K562 (cell line): Measurements from ENCODE around the gene MTOR. TPM values are rescaled to one million over a fixed set of nuclear protein-coding genes. Genes with fewer than 3 reads are reported as not detected.

Experiments
- ATAC-seq: fragments of 200-7000 bp; cut with Tn5 transposase; 3 replicates; pipeline ENCODE4 v1.9.1; 2020; ENCODE audit warnings: moderate library complexity
- BruUV-seq: library from RNA; stranded (reverse); fragments of 400-500 nt; replicated peaks from 2 replicates; lab custom pipeline; 2021; lab: Mats Ljungman, UMichigan
- CTCF ChIA-PET: fragments of 300-600 bp; formaldehyde crosslinking; extraction: SDS; loops from one replicate; lab custom pipeline; 2021; ENCODE audit warnings: low intra/inter-chr PET ratio; lab: Yijun Ruan, JAX
- POLR2A ChIA-PET: fragments of 300-600, 350-650 bp; sonication (Branson Sonifier 250); formaldehyde crosslinking; extraction: SDS; loops from one replicate; lab custom pipeline; 2021; ENCODE audit warnings: antibody characterized with exemption, inconsistent platforms; lab: Yijun Ruan, JAX
- DNase-seq, 4 experiments: peaks; one replicate each; pipeline versions ENCODE4 v3.0.0 to v3.0.0-alpha.2; 2011 to 2018; ENCODE audit warnings: low spot score in 3 of 4, mixed read lengths in 3 of 4; ENCODE audit errors: extremely low read depth in 1 of 4
- FAIRE-seq: peaks from 2 replicates; lab custom pipeline; 2011; peaks lifted over from hg19 to GRCh38; lab: Jason Lieb, UNC
- H2AFZ ChIP-seq: 2 replicates; pipeline ENCODE4 v1.6.0; 2011; ENCODE audit warnings: low read depth, low read length, control low read depth, inconsistent platforms
- H3K27ac ChIP-seq: fragments of 200-600 bp; 3 replicates; pipeline ENCODE4 v1.8.0; 2011; ENCODE audit warnings: low read depth, mild to moderate bottlenecking, control low read depth, inconsistent platforms, low read length, moderate library complexity, mixed read lengths; ENCODE audit errors: extremely low read depth
- H3K27me3 ChIP-seq, 2 experiments: fragments of 300-600 bp in 1 of 2; 2 replicates in 1 of 2; 3 replicates in 1 of 2; pipeline versions ENCODE4 v1.6.0 to v1.8.0; 2011; ENCODE audit warnings: inconsistent platforms in 2 of 2, low read length in 2 of 2, mild to moderate bottlenecking in 1 of 2, mixed read lengths in 1 of 2, moderate library complexity in 1 of 2; ENCODE audit not compliant: control insufficient read depth in 2 of 2, insufficient read depth in 2 of 2
- H3K36me3 ChIP-seq: fragments of 300-600 bp; 3 replicates; pipeline ENCODE4 v1.8.0; 2011; ENCODE audit warnings: mild to moderate bottlenecking, low read length, inconsistent platforms; ENCODE audit not compliant: control insufficient read depth, insufficient read depth
- H3K4me1 ChIP-seq, 2 experiments: fragments of 200-600 bp in 1 of 2; replicated peaks in 1 of 2; 2 replicates in 1 of 2; 3 replicates in 1 of 2; pipeline versions ENCODE4 v1.5.1 to v1.8.0; 2011; ENCODE audit warnings: inconsistent platforms in 2 of 2, low read length in 2 of 2, mild to moderate bottlenecking in 1 of 2, mixed read lengths in 1 of 2, moderate library complexity in 1 of 2; ENCODE audit not compliant: control insufficient read depth in 2 of 2, insufficient read depth in 2 of 2
- H3K4me2 ChIP-seq: 2 replicates; pipeline ENCODE4 v1.6.1; 2011; ENCODE audit warnings: low read length, control low read depth, inconsistent platforms, mixed read lengths; ENCODE audit not compliant: insufficient read depth
- H3K4me3 ChIP-seq: fragments of 200-600 bp; sonication (generic), shearing (Covaris generic); 2 replicates; pipeline ENCODE4 v1.5.1; 2016; ENCODE audit warnings: control low read depth, inconsistent platforms
- H3K79me2 ChIP-seq: fragments of 200-600 bp; 3 replicates; pipeline ENCODE4 v1.8.0; 2011; ENCODE audit warnings: low read length, inconsistent platforms; ENCODE audit not compliant: control insufficient read depth, insufficient read depth
- H3K9ac ChIP-seq, 2 experiments: 2 replicates each; pipeline versions ENCODE4 v1.6.0 to v1.6.1; 2011; ENCODE audit warnings: low read depth in 2 of 2, low read length in 2 of 2, control low read depth in 1 of 2, inconsistent platforms in 1 of 2, mild to moderate bottlenecking in 1 of 2, mixed read lengths in 1 of 2; ENCODE audit not compliant: insufficient read depth in 1 of 2
- H3K9me1 ChIP-seq: one replicate; pipeline ENCODE4 v1.6.0; 2011; ENCODE audit warnings: inconsistent platforms, mild to moderate bottlenecking, low read length, moderate library complexity; ENCODE audit not compliant: control insufficient read depth, insufficient read depth
- H3K9me3 ChIP-seq: replicated peaks from 2 replicates; pipeline ENCODE4 v1.5.1; 2011; ENCODE audit warnings: low read depth, low read length, inconsistent platforms; ENCODE audit not compliant: control insufficient read depth, insufficient read depth
- H4K20me1 ChIP-seq: replicated peaks from 2 replicates; pipeline ENCODE4 v1.6.1; 2011; ENCODE audit warnings: low read length, inconsistent platforms, mixed read lengths; ENCODE audit not compliant: control insufficient read depth, insufficient read depth
- DPF2 ChIP-seq: fragments of 450-650 bp; IDR thresholded peaks from 2 replicates; pipeline ENCODE4 v1.6.1; 2016
- FOXM1 ChIP-seq, 2 experiments: fragments of 450-650 bp in 1 of 2; sonication (generic) in 1 of 2; formaldehyde crosslinking in 1 of 2; IDR thresholded peaks; 2 replicates each; pipeline versions ENCODE4 v1.6.1 to v1.9.0; 2017 to 2022; ENCODE audit warnings: low read depth in 2 of 2, mild to moderate bottlenecking in 2 of 2, missing genetic modification reagents in 1 of 2, moderate library complexity in 1 of 2
- IRF2 ChIP-seq: sonication (generic); formaldehyde crosslinking; IDR thresholded peaks from 2 replicates; pipeline ENCODE4 v1.8.1; 2022; ENCODE audit warnings: mild to moderate bottlenecking, missing genetic modification reagents
- NFIC ChIP-seq: fragments of 450-650 bp; IDR thresholded peaks from 2 replicates; pipeline ENCODE4 v1.6.1; 2017; ENCODE audit warnings: mild to moderate bottlenecking, inconsistent platforms
- NKRF ChIP-seq: fragments of 450-650 bp; IDR thresholded peaks from 2 replicates; pipeline ENCODE4 v1.6.1; 2016; ENCODE audit warnings: borderline replicate concordance
- ZNF785 ChIP-seq: fragments of 250-450 bp; sonication (Bioruptor Pico); IDR thresholded peaks from 2 replicates; pipeline ENCODE4 v1.4.0; 2020; ENCODE audit warnings: mild to moderate bottlenecking
- WGBS: fragments of 100-300 bp; shearing (Covaris generic); methylation state at CpG from one replicate; pipeline ENCODE4 v1.1.6; 2016; ENCODE audit warnings: low coverage, mixed read lengths; ENCODE audit not compliant: insufficient coverage; ENCODE audit errors: missing lambda C conversion rate; 5-methylcytosine and 5-hydroxymethylcytosine counted together
- in situ Hi-C: fragments of 300-500 bp; cut with MboI; formaldehyde crosslinking; loops from 4 replicates; pipeline ENCODE4 v1.15.0; 2018; ENCODE audit warnings: inconsistent platforms, mixed read lengths
- intact Hi-C: fragments of 100-400 bp; cut with micrococcal nuclease; formaldehyde crosslinking; loops from 2 replicates; pipeline ENCODE4 v1.14.2; 2022
- polyA plus RNA-seq, 8 experiments: library from polyadenylated mRNA; depleted of rRNA in 4 of 8; stranded (reverse) in 5 of 8; unstranded in 3 of 8; fragments of >200 nt; fragmentation: Nextera tagmentation in 2 of 8; fragmentation: Illumina TruSeq in 1 of 8; extraction: Ambion mirVana in 2 of 8; extraction: Trizol in 1 of 8; gene quantifications; 2 replicates each; pipeline versions ENCODE4 v1.2.1 to v1.2.3, GENCODE V29; 2011 to 2014; ENCODE audit warnings: inconsistent platforms in 1 of 8, missing spikeins in 1 of 8
- total RNA-seq, 7 experiments: library from RNA; depleted of rRNA in 6 of 7; stranded (reverse); fragments of >200 nt in 6 of 7; fragmentation: Illumina TruSeq in 2 of 7; extraction: Trizol in 2 of 7; gene quantifications; 2 replicates each; pipeline versions ENCODE4 v1.2.1 to v1.2.3, GENCODE V29; 2011 to 2021; ENCODE audit warnings: low replicate concordance in 1 of 7
- TF ChIP-seq, protein P1 (sequence below): sonication (generic); formaldehyde crosslinking; IDR thresholded peaks from 2 replicates; pipeline ENCODE4 v1.8.1; 2023; ENCODE audit warnings: missing genetic modification reagents, mild to moderate bottlenecking, borderline replicate concordance

Gene MTOR
- total and polyA plus RNA-seq, 9 of the 15 experiments (the other 6 are each of a cell fraction or from before 2014, with no cell fraction given), result 11.4 to 71.4 (median 52.2) TPM

DNA sequence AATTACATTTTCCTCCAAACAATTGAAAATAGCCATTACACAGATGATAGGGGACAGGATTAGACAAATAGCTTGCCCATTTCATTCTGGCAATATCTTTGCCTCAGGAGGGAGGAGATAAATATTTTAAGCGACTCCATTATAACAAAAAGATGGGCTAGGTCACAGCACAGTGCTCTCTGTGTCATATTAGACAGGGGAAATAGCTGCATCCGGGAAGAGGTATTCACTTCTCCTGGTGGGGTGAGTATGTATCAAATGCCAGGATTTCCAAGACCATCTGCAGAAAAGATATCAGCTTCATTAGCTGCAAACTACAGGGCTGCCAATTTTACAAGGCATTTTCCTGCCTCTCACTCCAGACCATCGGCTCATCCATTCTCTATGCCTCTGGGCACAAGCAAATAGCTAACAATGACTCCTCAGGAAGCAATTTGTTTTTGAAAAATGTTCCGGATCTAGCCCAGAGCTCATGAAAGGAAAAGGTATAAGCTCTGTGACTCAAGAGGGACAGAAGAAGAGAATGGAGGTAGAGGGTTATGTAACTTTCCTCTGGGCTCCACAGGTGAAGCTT, 115.1 kb downstream of the MTOR start (continued):
- TF ChIP-seq, protein P1, sequence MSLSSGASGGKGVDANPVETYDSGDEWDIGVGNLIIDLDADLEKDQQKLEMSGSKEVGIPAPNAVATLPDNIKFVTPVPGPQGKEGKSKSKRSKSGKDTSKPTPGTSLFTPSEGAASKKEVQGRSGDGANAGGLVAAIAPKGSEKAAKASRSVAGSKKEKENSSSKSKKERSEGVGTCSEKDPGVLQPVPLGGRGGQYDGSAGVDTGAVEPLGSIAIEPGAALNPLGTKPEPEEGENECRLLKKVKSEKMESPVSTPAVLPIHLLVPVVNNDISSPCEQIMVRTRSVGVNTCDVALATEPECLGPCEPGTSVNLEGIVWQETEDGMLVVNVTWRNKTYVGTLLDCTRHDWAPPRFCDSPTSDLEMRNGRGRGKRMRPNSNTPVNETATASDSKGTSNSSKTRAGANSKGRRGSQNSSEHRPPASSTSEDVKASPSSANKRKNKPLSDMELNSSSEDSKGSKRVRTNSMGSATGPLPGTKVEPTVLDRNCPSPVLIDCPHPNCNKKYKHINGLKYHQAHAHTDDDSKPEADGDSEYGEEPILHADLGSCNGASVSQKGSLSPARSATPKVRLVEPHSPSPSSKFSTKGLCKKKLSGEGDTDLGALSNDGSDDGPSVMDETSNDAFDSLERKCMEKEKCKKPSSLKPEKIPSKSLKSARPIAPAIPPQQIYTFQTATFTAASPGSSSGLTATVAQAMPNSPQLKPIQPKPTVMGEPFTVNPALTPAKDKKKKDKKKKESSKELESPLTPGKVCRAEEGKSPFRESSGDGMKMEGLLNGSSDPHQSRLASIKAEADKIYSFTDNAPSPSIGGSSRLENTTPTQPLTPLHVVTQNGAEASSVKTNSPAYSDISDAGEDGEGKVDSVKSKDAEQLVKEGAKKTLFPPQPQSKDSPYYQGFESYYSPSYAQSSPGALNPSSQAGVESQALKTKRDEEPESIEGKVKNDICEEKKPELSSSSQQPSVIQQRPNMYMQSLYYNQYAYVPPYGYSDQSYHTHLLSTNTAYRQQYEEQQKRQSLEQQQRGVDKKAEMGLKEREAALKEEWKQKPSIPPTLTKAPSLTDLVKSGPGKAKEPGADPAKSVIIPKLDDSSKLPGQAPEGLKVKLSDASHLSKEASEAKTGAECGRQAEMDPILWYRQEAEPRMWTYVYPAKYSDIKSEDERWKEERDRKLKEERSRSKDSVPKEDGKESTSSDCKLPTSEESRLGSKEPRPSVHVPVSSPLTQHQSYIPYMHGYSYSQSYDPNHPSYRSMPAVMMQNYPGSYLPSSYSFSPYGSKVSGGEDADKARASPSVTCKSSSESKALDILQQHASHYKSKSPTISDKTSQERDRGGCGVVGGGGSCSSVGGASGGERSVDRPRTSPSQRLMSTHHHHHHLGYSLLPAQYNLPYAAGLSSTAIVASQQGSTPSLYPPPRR (CRISPR knock-in tag), result no peak

- TF ChIP-seq NFIC, result no peak
- TF ChIP-seq NKRF, result no peak
- TF ChIP-seq ZNF785 (CRISPR knock-in tag), result no peak
- no peak for TF ChIP-seq IRF2 (CRISPR knock-in tag)
- TF ChIP-seq FOXM1 (IDR thresholded peaks at IDR 0.05; ENCODE audit: low read depth), result no peak
- TF ChIP-seq FOXM1 (CRISPR knock-in tag; IDR thresholded peaks at IDR 0.05; ENCODE audit: low read depth), result no peak
- no peak for TF ChIP-seq DPF2
- CTCF ChIA-PET, result no interaction called here
- 79% methylated on average over 6 of the region's 6 CpGs for WGBS
These were observed 116.6 kb downstream of the MTOR start for GRCh38 chr1:11145741-11146140.

More at GRCh38 chr1:11145741-11146140, 116.6 kb downstream of the MTOR start:
- no peaks in the 10 kb centered on the region for H3K9me3 ChIP-seq
- no peaks in the 10 kb centered on the region for H3K79me2 ChIP-seq
- no peaks in the 10 kb centered on the region for H3K4me1 ChIP-seq
- H3K9me1 ChIP-seq, result peaks cover 3% of the 10 kb centered on the region
- in situ Hi-C loops (no loop called here), intact Hi-C loops (no loop called here)
- H3K27ac ChIP-seq, result no peak overlapping the region
- FAIRE-seq (no peak), DNase-seq (no peak), ATAC-seq (no peak)
- BruUV-seq, result no TSS peak
- no peaks in the 10 kb centered on the region for H4K20me1 ChIP-seq
- no peak overlapping the region for H3K4me3 ChIP-seq
- no peaks in the 10 kb centered on the region for H3K27me3 ChIP-seq
- H3K4me2 ChIP-seq, result no peak overlapping the region
- POLR2A ChIA-PET, result interaction anchor here (0.6 to 1.3 kb wide), 7 partner anchors 9 to 429 kb away, joined by 3 to 7 read pairs (median 3); no protein-coding TSS in a partner anchor
- no peak overlapping the region for H2AFZ ChIP-seq
- H3K9ac ChIP-seq, result no peak overlapping the region
- H3K36me3 ChIP-seq, result peaks cover 82% of the 10 kb centered on the region
